Suppressor macrophage (primary cell): Measurements from ENCODE around the gene XG.
A peak's percentile ranks its signal among the peaks of the same experiment; 100 is the strongest.
"Not testable (repeated sequence)": the region's sequence is repeated elsewhere in the genome, so short reads cannot be mapped to it uniquely, and the experiment has no call there.

Source experiments
- DNase-seq, 4 experiments: peaks; one replicate each; pipeline ENCODE4 v3.0.0-alpha.2; 2020 to 2022

Gene XG

GRCh38 chrX:2735270-2735669 is 16.6 kb upstream of the XG start:
- DNase-seq: no peak

GRCh38 chrX:2740672-2741071 is 11.2 kb upstream of the XG start:
- no peak for DNase-seq

DNA sequence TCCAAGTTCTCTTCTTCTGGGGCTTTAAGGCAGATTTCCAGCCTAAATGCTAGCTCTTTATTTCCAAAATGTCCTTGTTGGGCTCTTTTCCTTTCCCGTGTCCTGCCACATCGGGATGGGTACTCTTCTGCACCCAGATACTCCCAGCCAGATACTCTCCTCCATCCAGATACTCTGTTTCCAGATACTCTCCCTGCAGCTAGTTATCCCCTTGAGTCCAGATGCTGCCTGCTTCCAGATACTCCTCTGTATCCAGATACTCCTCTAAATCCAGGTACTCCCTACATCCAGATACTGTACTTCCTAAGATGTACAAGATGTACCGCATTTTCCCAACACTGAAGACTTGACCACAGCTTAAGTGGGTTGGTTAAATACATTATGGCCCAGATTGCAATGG is 10.5 kb upstream of the XG start:
- no peak for DNase-seq

DNA sequence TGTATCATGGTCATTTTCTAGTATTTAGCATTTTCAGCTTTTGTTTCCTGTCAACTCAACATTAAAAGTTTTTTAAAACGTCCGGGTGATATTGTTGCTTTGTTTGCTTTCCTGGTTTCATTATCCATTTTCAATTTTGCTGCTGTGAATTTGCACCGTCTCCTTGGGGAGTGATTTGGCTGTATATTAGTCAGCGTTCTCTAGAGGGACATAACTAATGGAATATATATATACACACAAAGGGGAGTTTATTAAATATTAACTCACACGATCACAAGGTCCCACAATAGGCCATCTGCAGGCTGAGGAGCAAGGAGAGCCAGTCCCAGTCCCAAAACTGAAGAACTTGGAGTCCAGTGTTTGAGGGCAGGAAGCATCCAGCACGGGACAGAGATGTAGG is 5.6 kb upstream of the XG start:
- not testable (repeated sequence) for DNase-seq

DNA sequence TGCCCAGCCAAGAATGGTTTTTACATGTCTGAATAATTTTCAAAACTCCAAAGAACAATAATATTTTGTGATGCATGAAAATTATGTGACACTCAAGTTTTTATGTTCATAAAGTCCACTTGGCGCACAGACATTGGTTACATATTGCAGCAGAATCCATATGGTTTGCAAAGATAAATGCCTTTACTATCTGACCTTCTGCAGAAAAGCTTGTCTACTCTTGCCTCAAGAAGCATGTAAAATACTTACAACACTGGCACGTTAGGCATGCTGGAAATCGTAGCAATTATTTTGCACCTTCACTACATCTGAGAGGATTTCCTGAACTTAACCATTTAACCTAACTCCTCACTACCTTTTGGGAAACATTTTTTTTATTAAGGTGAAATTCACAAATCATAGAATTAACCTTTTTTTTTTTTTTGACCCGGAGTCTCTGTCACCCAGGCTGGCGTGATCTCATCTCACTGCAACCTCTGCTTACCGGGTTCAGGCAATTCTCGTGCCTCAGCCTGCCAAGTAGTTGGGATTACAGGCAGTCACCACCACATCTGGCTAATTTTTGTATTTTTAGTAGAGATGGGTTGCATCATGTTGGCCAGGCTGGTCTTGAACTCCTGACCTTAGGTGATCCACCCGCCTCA is 3.5 kb upstream of the XG start:
- DNase-seq: no peak

GRCh38 chrX:2748815-2749188 is 3.0 kb upstream of the XG start:
- DNase-seq: no peak

DNA sequence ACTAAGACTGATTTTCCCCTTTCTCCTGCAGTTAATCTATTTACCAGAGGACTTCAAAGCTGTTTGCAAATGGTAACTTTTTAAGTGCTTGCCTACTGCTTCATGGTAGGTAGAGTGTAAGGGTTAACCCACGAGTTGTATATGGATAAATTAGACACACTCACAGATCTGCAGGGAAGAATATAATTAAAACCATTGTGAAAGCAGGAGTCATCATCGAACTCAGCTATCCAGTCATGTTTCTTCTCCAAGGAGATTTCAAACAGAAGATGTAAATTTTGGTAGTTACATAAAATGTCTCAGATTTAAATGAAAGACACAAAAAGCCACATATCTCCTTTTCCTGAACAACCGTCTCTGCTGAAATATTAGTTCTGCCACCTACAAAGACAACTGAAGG is 549 bp upstream of the XG start:
- no peak for DNase-seq

- DNase-seq: not testable (repeated sequence)
These were observed 601 bp downstream of the XG start for GRCh38 chrX:2752441-2752840.

GRCh38 chrX:2755163-2755715 is 3.4 kb downstream of the XG start:
- DNase-seq: not testable (repeated sequence)

GRCh38 chrX:2756548-2756947 is 4.7 kb downstream of the XG start:
- DNase-seq: no peak

DNA sequence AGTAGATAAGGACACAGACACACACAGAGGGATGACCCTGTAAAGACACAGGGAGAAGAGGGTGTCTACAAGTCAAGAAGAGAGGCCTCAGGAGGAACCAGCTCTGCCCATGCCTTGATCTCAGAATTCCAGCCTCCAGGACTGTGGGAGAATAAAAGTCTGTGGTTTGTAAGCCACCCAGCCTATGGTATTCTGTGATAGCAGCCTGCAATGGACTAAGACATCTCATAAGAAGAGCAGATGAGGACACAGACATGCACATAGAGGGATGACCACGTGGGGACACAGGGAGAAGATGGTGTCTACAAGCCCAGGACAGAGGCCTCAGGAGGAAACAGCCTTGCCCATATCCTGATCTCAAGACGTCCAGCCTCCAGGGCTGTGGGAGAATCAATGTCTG is 9.4 kb downstream of the XG start:
- DNase-seq: no peak

- DNase-seq: not testable (repeated sequence)
These were observed 10.8 kb downstream of the XG start for GRCh38 chrX:2762671-2763070.

- not testable (repeated sequence) for DNase-seq
These were observed 13.1 kb downstream of the XG start for GRCh38 chrX:2764766-2765548.

DNA sequence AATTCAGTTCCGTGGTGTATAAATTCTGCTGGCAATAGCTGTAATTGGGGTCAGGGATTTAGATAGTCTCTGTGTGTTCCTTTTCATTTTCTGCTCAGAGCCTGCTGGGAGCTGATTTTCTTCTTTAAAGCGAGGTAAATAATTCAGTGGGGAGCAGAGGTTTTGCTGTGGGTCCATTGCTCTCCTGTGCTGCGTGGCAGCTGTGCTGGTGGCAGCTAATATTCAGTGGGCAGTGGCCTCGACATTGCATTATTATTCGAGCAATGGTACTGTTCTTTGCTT is 13.7 kb downstream of the XG start:
- DNase-seq: no peak

GRCh38 chrX:2766906-2767305 is 15.1 kb downstream of the XG start:
- DNase-seq: peak; percentile 82 to 93 (median 85)

- DNase-seq: peak; percentile 85 to 90 (median 86)
These were observed 16.0 kb downstream of the XG start for GRCh38 chrX:2767631-2768455.

DNA sequence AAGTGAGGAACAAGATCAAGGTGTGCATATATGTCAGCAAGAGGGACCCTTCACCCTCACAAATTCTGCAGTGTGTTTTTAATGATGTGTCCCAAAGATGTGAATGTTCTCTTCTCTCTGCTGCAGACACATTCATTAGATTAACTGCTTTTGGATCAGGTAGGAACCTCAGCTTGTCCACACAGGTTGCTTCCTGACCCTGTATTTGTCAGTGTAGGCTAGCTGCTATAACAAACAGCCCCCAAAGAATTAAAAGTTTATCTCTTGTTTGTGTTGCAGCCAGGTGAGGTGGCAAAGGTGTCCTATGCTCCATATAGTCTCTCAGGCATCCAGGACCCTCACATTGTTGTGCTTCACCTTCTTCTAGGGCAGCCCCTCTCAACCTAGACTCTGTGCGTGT is 17.8 kb downstream of the XG start:
- DNase-seq: no peak

- not testable (repeated sequence) for DNase-seq
These were observed 21.6 kb downstream of the XG start for GRCh38 chrX:2773166-2774055.

DNA sequence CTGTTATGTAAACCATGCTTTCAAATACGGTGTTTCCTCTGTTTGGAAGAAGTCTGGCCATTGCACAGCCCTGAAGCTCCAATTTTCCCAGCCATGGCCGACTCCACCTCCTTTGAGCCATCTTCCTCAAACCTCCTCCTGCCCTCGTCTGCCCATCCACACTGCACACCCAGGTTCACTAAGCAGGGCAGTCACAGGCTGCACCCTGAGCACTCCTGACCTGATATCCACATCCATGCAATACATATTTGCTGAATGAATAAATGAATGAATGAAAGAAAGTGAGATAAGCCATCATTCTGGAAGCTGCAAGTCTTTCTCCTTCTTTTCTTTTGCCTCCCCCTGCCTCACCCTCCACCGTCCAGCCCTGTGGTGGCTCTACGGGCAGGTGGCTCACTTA is 22.2 kb downstream of the XG start:
- no peak for DNase-seq

DNA sequence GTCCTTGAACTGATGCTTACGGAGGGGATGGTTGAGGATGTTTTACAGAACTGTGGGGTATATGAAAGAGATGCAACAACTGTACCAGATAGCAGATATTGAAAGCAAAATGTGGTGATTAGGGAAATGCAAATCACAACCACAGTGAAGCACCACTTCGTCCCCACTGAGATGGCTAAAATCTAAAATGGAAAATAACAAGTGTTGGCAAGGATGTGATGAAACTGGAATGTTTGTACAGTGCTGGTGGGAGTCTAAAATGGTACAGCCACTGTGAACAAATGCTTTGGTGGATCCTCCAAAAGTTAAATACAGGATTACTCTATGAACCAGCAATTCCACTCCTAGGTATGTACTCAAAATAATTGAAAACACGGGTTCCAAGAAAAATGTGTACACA is 22.9 kb downstream of the XG start:
- no peak for DNase-seq

GRCh38 chrX:2780472-2781225 is 28.8 kb downstream of the XG start:
- not testable (repeated sequence) for DNase-seq

- no peak for DNase-seq
These were observed 29.4 kb downstream of the XG start for GRCh38 chrX:2781226-2781571.
